Measurements from ENCODE around the gene RAD51B. TPM values are rescaled to one million over a fixed set of nuclear protein-coding genes. Genes with fewer than 3 reads are reported as not detected.

Gene RAD51B
- total and polyA plus RNA-seq, 9 of the 15 experiments (the other 6 are each of a cell fraction or from before 2014, with no cell fraction given), result 8.5 to 17.3 (median 11.3) TPM

GRCh38 chr14:68554231-68554630, 734.7 kb downstream of the RAD51B start:
- DNase-seq (ENCODE audit: extremely low read depth in 1 of 4, low spot score in 3 of 4) (no peak), FAIRE-seq (no peak), ATAC-seq (no peak)
- Histone ChIP-seq H3K27me3 (ENCODE audit: control insufficient read depth in 2 of 2, insufficient read depth in 2 of 2, low read length in 2 of 2) (peaks cover 0 to 15% of the 10 kb centered on the region in 2 experiments; a peak in 3 of 5 replicates), H2AFZ (ENCODE audit: low read depth, low read length) (no peak overlapping the region), H3K36me3 (ENCODE audit: control insufficient read depth, insufficient read depth, low read length) (no peaks in the 10 kb centered on the region), H3K9me3 (replicated peaks; ENCODE audit: control insufficient read depth, insufficient read depth, low read depth, low read length) (0 out of 2 replicates have a peak, but pooled peaks cover 2% of the 10 kb centered on the region), H3K79me2 (ENCODE audit: control insufficient read depth, insufficient read depth, low read length) (no peaks in the 10 kb centered on the region), H3K4me3 (no peak overlapping the region), H3K9me1 (ENCODE audit: control insufficient read depth, insufficient read depth, low read length) (no peaks in the 10 kb centered on the region), H3K9ac (ENCODE audit: insufficient read depth in 1 of 2, low read depth in 2 of 2, low read length in 2 of 2) (no peak overlapping the region), H3K4me1 (replicated peaks in 1 of 2; ENCODE audit: control insufficient read depth in 2 of 2, insufficient read depth in 2 of 2, low read length in 2 of 2) (no peaks in the 10 kb centered on the region; a peak in 1 of 5 replicates), H4K20me1 (replicated peaks; ENCODE audit: control insufficient read depth, insufficient read depth, low read length) (peaks cover 3% of the 10 kb centered on the region; the same call in 1 of the 2 replicates), H3K27ac (ENCODE audit: extremely low read depth, low read depth, low read length) (no peak overlapping the region), H3K4me2 (ENCODE audit: insufficient read depth, low read length) (no peak overlapping the region)
- in situ Hi-C loops (cut with MboI), result no loop called here
- TF ChIP-seq POLR2AphosphoS5 (IDR thresholded peaks at IDR 0.05; ENCODE audit: control insufficient read depth, insufficient read depth, low read depth, low read length), result no peak
- TF ChIP-seq ZNF316 (IDR thresholded peaks at IDR 0.05), result no peak
- no peak for TF ChIP-seq ZNF512 (tag; IDR thresholded peaks at IDR 0.05)
- no peak for TF ChIP-seq ZNF212 (CRISPR knock-in tag; IDR thresholded peaks at IDR 0.05)
- no peak for TF ChIP-seq CTCF (IDR thresholded peaks at IDR 0.05 in 2 of 3, conservative IDR thresholded peaks at IDR 0.05 in 1 of 3; ENCODE audit: insufficient read depth in 2 of 3, low read depth in 1 of 3, low read length in 3 of 3)
- TF ChIP-seq RBM17 (IDR thresholded peaks at IDR 0.05; ENCODE audit: borderline replicate concordance, low read depth, low read length), result no peak
- no peak for TF ChIP-seq MTA2 (IDR thresholded peaks at IDR 0.05; ENCODE audit: low read depth)
- TF ChIP-seq HMG20A (CRISPR knock-in tag; conservative IDR thresholded peaks at IDR 0.05), result no peak
- no peak for TF ChIP-seq HMGXB4 (CRISPR knock-in tag; IDR thresholded peaks at IDR 0.05)
- no peak for TF ChIP-seq SRSF7 (optimal IDR thresholded peaks at IDR 0.05; ENCODE audit: low read depth, low read length)
- no peak for TF ChIP-seq ZNF780A (CRISPR knock-in tag; IDR thresholded peaks at IDR 0.05)
- TF ChIP-seq CCAR2 (IDR thresholded peaks at IDR 0.05; ENCODE audit: low read depth, low read length), result no peak
- TF ChIP-seq SMARCB1 (IDR thresholded peaks at IDR 0.05; ENCODE audit: insufficient read length, low read depth), result no peak
- no peak for TF ChIP-seq ZEB2 (IDR thresholded peaks at IDR 0.05)
- intact Hi-C loops (cut with micrococcal nuclease), result no loop called here
- ChIA-PET CTCF (ENCODE audit: low intra/inter-chr PET ratio) (no interaction called here), POLR2A (interaction anchor here (1.0 kb wide), 1 partner anchor 14 kb away, joined by 3 read pairs; no protein-coding TSS in a partner anchor)
- no TSS peak for BruUV-seq (replicated peaks)
- 4% methylated on average over 4 of the region's 4 CpGs for WGBS (ENCODE audit: insufficient coverage, low coverage, missing lambda C conversion rate)

All from K562 (cell line).